GM18507 (cell line): ENCODE measurements around the gene ADAP1.
"Not testable (repeated sequence)": the region's sequence is repeated elsewhere in the genome, so short reads cannot be mapped to it uniquely, and the experiment has no call there.

ENCODE experiments used
- DNase-seq: peaks from one replicate; pipeline ENCODE4 v3.0.0; 2011; ENCODE audit warnings: low read depth; ENCODE audit not compliant: insufficient read length; ENCODE audit errors: extremely low spot score
- FAIRE-seq: peaks from 2 replicates; lab custom pipeline; 2011; peaks lifted over from hg19 to GRCh38; lab: Jason Lieb, UNC

The ADAP1 gene

GRCh38 chr7:946256-946996, 8.1 kb downstream of the ADAP1 start:
- FAIRE-seq = no peak
- DNase-seq = no peak

- FAIRE-seq (no peak), DNase-seq (no peak)
Observed at GRCh38 chr7:945556-946255, 8.8 kb downstream of the ADAP1 start.

DNA sequence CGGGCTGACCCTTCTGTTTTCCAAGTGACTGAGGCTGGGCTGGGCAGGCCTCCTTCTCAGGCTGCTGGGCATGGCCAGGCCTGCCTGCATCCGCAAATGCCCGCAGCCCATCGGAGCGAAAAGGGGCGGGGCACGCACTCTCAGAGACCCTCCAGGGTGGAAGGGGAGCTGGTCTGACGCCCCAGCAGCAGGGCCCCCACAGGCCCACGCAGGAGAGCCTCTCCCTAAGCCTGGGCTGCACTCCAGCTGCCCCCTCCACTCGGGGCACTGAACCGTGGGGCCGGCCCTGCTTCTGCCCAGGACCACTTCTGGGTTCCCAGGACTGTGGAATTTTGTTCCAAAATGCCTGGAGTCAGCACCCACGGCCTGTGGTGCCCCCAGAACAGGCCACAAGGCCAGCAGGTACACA, 9.3 kb downstream of the ADAP1 start:
- FAIRE-seq = no peak

GRCh38 chr7:944744-945143, 9.7 kb downstream of the ADAP1 start:
- FAIRE-seq (no peak), DNase-seq (no peak)

More for the DNA sequence above, 9.3 kb downstream of the ADAP1 start:
- no peak for DNase-seq

DNA sequence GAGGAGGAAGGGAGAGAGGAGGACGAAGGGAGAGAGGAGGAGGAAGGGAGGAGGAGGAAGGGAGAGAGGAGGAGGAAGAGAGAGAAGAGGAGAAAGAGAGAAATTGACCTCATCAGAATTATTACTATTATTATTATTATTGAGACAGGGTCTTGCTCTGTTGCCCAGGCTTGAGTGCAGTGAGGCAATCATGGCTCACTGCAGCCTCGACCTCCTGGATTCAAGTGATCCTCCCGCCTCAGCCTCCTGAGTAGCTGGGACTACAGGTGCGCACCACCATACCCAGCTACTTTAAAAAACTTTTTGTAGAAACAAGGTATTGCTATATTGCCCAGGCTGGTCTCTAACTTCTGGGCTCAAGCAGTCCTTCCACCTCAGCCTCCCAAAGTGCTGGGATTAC, 10.7 kb downstream of the ADAP1 start:
- not testable (repeated sequence) for FAIRE-seq, DNase-seq

DNA sequence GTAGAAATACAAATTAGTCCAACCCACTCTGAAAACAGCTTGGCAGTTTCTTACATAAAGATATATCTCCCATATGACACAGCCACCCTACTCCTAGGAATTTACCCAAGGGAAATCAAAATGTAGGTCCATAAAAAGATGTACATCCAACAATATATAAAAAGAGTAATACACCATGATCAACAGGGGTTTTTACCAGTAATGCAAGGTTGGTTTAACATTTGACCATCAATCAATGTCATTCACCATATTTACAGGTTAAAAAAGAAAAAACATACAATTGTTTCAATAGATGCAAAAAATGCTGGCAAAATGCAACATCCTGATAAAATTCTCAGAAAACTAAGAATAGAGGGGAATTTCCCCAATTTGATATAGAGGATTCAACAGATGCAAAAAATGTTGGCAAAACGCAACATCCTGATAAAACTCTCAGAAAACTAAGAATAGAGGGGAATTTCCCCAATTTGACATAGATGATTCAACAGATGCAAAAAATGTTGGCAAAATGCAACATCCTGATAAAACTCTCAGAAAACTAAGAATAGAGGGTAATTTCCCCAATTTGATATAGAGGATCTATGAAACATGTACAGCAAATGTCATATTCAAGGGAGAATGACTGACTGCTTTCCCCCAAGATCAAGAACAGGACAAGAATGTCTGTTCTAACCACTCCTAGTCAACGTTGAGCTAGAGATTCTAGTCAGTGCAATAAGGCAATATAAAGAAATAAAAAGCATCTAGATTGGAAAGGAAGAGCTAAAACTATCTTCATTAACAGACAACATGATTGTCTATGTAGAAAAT, 13.7 kb downstream of the ADAP1 start:
- FAIRE-seq = peak; percentile 47
- no peak for DNase-seq

DNA sequence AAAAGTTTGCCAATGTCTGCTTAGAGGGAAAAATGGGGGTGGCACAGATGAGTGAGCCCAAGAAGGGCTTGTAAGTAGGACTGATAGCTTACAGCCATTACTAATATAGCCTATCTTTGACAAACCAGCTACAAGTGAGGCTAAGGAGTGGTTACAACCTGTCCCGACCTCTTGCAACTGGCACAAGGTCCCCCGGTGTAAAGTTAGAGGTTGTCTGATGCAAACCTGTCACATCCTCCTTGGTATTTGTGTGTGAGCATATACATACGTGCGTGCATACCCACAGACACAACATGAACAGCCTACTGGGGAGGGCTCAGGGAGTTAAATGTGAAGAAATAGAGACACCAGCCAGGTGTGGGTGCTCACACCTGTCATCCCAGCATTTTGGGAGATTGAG, 14.6 kb downstream of the ADAP1 start:
- DNase-seq = no peak
- no peak for FAIRE-seq

GRCh38 chr7:938546-939185, 15.8 kb downstream of the ADAP1 start:
- FAIRE-seq (no peak), DNase-seq (no peak)

DNA sequence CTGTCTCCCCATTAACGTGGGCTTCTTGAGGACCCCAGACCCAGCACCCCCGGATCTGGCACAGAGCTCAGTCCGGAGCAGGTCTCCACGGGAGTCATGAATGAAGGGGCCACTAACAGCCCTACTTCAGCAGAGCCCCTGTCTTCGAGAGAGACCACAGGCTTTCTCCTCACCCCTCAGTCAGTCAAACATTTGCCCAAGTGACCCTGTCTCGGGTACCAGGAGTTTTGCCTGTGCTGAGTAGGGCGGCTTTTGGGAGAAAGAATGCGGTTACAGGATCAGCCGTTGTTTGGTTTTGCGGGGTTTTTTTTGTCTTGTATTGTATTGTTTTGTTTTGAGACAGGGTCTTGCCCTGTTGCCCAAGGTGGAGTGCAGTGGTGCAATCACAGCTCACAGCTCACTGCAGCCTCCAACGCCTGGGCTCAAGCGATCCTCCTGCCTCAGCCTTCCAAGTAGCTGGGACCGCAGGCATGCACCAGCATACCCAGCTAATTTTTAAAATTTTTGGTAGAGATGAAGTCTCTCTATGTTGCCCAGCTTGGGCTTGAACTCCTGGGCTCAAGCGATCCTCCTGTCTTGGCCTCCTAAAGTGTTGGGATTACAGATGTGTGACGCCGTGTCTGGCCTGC, 16.5 kb downstream of the ADAP1 start:
- no peak for FAIRE-seq

GRCh38 chr7:936386-937054, 18.0 kb downstream of the ADAP1 start:
- peak; percentile 96 for FAIRE-seq
- DNase-seq = peak; percentile 71

More for the DNA sequence above, 16.5 kb downstream of the ADAP1 start:
- DNase-seq = no peak

DNA sequence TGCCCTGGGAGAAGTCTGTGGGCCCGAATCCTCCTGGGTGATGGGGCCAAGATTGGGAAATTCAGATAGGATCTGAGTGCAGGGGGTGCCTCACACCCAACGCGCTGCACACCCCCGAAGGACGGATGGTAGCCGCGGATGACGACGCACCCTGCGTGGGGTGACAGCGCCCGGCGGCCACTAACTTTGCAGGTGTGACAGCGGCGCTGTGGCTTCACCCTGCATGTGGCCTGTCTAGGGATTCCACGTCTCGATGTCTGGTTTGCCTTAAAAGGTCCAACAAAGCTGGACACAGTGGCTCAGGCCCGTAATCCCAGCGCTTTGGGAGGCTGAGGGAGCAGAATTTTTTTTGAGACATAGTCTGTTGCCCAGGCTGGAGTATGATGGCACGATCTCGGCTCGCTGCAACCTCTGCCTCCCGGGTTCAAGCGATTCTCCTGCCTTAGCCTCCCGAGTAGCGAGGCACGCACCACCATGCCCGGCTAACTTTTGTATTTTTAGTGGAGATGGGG, 18.6 kb downstream of the ADAP1 start:
- FAIRE-seq = no peak
- no peak for DNase-seq

DNA sequence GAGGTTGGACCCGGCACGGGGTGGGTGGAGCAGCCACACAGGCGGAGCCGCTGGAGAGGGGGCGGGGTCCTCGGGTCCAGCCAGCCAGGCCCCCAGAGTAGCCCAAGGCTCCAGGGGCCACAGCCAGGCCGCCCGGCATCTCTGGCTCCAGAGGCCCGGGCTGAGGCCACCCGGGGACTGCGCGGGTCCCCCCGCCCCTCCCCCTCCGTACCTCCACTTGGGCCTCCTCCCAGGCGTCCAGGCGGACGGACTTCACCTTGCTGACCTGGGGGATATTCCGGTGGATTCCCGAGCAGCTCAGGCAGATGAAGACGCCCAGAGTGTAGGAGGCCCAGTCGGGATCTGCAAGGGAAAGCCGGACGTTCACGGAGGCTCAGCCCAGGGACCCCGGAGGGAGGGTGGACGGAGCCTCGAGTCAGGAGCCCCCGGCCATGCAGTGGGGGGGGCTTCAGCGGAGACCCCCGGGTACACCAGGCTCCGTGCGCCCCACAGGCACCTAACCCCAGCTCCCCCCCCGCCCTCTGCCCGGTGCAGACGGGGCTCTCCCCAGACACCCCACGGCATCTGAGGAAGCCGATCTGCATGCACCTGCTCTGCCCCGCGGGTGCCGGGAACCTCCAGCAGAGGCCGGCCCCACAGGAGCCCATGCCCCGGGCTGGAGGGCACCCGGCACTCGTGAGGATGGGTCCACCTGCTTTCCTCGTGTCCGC, 19.2 kb downstream of the ADAP1 start:
- FAIRE-seq (no peak), DNase-seq (no peak)

GRCh38 chr7:934469-935163, 19.9 kb downstream of the ADAP1 start:
- no peak for FAIRE-seq
- DNase-seq = no peak

- no peak for DNase-seq
- no peak for FAIRE-seq
Observed at GRCh38 chr7:932651-932975, 21.9 kb downstream of the ADAP1 start.

DNA sequence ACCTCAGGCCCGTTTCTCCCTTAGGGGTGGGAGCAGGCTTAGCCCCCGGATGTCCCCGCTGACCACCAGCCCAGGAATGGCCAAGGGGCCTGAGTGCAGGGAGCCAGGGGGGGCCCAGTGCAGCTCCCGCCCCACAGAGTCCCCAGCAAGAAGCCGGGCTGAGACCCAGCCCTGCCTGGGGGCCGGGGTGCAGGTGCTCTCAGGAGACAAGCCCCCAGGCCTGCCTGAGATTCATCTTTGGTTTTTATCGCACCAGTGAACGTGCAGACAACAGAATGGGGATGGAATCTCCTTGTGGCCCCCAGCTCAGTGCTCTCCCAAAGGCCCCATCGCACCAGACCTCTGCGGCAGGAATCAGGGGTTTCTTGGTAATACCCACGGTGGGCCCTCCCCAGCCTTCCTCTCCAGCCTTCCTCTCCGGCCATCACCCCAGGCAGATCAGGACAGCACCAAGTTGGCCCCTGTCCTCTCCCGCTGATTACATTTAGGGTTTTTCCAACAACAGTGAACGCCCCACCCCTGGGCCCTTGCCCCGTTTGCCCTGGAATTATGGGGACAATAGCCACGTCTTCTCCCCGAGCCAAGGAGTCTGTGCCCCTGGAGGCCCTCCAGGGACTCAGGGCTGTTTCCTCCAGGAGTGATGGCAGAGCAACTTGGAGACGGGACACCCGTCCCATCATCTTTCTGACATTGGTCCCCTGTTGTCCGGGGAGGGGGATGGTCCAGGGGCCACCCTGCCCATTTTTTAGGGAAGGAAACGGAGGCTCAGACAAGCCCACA, 22.4 kb downstream of the ADAP1 start:
- FAIRE-seq = no peak
- no peak for DNase-seq

- FAIRE-seq (no peak), DNase-seq (no peak)
Observed at GRCh38 chr7:930975-931758, 23.3 kb downstream of the ADAP1 start.
